Measurements from ENCODE around the gene GALNT10.

Gene GALNT10

DNA sequence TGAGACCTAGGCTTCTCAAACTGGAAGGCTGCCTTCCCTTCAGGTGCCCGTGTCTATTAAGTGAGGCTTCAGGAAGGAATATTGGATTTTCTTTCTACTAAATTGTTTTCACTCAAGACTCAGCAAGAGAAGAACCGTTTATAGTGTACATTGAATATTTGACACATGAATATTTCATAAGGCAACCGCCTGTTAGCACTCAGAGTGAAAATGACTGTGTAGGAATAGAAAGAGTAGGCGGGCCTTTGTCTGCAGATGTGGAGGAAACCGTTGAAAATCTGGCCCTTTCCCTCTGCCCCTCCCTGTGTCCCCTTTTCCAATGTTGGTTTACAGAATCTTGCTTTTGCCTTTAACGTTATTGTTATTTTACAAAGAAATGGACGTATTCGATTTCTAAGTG, 261.4 kb downstream of the GALNT10 start:
- no peak for FAIRE-seq

DNA sequence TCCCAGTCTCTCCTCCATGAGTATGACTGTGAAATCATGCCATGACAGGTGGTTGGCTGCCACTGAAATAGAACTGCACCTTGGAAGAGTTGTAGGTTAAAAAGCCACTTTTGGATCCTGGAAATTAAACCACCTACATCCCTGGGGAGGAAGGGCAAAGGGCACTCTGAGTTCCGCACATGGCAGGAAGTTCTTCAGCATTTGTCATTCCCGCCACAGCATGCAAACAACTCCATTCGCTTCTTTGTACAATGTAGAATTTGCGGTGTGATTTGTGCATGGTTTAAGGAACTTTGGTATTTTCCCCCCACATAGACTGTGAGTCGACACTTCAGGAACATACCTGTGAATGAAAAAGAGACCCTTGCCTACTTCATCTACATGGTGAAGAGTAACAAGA, 265.1 kb downstream of the GALNT10 start:
- no peak for FAIRE-seq

DNA sequence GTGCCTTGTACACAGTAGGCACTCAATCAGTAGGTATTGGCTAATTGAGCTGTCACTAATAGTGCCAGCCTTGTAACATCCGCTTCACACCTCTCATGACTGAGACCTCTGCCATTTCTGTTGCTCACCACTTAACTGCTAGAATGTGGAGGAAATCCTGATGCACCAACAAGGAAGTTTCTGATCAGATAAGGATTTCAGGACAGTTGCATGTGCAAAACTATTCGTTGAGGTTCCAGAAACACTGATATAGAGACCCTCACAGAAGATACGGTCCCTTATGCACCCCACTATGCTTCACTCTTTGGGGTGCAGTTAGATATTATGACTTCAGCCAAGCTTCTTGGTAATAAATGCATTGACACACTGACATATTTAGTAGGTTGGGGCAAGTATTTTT, 266.0 kb downstream of the GALNT10 start:
- FAIRE-seq = no peak

DNA sequence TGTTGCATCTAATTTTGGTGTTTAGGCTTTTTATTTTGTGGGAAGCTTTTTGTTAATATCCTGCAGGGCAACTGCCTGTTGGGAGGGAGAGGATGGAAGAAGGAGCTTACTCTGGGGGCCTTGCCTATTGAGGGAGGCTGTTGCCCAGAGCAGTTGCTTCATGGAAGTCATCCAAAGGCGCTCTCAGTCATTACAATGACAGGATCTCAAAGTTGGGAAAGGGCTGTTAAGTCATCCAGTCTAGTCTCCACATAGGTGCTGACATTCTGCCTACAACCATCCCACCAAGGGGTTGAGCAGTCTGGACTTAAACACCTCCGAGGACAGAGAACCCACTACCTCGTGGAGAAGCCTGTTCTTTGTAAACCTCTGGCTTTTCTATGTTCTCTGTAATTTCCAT, 268.5 kb downstream of the GALNT10 start:
- no peak for FAIRE-seq

DNA sequence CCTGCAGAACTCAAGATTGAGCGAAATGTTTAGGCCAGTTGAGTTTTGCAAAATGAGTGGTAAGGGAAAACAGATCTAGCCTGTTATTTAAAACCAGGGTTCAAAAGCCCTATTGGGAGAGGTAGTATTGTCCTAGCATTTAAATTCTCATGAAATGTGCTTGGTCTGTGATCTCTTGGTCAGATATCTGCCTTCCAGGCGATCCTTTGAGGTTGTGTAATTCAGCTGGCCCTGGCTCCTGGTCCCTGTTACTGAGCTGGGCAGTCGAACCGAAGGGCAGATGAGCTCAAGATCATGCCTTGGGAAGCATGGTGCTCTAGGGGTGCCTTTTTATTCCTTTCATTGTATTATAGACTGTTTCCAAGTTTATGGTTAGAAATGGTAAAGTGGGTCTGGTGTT, 269.6 kb downstream of the GALNT10 start:
- FAIRE-seq = no peak

DNA sequence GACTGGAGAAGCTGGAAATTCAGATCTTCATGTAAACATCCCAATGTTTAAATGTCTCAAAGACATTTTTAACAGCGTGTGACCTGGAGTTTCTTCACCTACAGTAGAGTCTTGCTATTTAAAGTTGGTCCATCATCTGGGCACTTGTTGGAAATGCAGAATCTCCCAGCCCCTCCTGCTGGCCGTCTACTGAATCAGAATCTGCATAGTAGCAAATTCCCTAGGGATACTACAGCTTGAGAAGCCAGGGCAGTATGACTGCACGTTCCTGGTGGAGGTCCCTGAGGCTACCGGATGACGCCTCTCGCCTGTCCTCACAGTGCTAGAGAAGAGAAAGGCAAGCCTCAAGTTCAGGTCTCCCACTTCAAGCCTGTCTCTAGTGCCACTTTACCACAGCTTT, 271.0 kb downstream of the GALNT10 start:
- no peak for FAIRE-seq

DNA sequence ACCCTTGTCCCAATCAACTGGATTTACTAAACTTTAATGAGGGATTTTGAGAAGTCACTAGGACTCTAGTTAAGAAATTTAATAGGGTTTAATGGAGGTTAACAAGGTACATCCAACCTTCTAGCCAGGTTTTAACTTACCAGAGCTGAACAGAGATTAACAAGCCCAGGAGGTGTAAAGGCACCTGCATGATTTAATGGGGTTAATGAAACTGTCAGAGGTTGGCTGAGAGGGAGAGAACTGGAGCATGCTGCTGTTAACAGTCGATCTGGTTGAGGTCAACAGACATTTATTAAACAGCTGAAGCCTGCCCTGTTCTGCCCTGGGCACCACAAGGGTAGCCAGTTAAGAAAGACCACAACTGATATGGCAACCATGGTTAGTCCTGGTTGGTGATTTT, 273.9 kb downstream of the GALNT10 start:
- no peak for FAIRE-seq

DNA sequence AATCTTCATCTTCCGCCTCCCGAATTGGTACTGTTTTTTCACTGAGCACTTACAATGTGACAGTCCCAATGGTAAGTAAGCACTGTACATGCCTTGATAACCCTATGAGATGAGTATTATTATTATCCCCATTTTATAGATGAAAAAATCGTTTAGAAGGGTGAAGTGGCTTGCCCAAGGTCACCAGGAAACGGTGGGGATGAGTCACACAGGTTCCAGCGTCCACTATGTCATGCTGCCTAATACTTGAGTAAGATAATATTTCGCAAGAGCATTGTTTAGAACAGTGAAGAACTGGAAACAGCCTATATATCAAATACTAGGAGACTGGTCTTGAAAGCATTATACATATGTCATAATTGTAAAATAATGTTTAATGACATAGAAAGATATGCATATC, 274.6 kb downstream of the GALNT10 start:
- no peak for FAIRE-seq

DNA sequence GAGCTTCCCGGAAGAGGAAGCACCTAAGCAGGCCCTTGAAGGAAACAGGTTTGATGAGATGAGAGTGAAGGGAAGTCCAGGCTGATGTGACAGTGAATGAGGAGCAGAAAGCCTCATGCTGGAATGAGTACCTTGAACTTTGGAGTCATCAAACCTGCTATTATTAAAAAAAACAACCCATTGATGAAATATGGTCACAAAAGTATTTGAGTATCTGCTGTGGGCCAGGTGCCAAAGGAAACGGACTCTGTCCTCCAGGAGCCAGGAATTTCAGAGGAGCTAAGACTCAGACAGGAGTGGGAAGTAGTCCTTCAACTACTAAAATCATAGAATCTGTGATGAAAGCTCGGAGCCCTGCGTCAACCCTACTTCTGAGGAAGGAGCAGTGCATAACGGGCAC, 275.6 kb downstream of the GALNT10 start:
- no peak for FAIRE-seq

DNA sequence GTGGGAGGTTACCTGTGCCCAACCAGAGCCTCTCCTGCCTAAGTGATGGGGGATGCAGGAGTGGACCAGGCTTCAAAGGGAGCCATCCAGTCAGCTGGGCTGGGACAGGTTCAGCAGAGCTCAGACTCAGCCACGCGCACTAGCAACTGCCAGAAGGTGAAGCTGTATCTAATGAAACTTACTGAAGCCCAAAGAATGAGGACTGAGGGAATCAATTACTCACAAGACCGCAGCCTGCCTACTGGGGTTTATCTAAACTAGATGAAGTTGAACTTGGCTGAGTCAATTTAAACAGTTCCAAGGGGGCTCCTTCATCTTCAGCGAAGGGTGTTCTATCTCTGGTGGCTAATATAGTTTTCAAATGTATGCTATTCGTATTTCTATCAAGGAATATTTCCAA, 276.1 kb downstream of the GALNT10 start:
- no peak for FAIRE-seq

DNA sequence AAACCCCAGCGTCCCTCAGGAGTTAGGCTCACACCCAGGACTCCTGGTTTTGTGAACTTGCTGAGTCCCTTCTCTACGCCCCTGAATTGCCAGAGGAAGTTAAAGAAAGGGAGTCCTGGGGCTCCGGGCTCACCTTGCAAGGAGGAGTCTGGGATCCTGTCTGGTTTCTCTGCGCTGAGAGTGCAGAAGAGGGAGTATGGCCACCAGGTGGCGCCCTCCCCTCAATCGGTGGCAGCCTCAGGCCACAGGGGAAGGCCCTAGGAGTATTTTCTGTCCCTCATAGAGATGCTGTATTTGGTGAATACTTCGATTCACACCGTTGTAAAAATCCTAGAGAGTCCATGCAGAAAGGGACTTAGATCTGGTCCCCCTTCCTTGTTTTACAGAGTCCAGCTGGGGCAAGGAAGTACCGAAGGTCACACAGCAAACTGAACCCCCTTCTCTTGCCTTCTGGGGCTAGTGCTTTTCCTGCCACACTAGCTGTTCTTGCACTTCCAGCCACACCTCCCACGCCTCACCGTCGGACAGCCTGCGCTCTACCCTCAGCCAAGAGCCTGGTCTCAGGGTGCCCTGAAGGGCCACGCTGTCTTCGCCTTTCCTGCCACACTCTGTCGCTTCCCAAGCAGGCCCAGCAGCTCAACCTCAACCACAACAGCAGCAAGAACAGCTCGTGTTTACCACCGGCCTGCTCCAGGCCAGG, 277.3 kb downstream of the GALNT10 start:
- FAIRE-seq = no peak

DNA sequence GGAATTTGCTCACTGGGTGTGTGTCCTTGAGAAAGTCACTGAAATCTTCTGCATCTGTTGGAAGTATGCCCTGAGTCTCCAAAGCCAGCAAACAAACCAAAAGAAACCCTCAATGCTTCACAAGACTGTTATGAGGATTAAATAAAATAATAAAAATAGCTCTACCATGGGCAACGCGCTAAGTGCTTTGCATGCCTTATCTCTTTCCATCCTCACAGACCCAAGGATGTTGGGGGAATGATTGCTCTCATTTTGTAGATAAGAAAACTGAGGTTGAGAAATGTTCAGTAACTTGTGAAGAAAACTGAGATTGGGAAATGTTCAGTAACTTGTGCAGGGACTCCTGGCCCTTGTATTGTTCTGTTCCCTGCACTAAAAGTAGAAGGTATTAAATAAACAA, 279.6 kb downstream of the GALNT10 start:
- FAIRE-seq = no peak
